ENCODE data around the gene WIPF2. TPM values are rescaled to one million over a fixed set of nuclear protein-coding genes. Genes with fewer than 3 reads are reported as not detected.
"Not testable (repeated sequence)": the region's sequence is repeated elsewhere in the genome, so short reads cannot be mapped to it uniquely, and the experiment has no call there.

WIPF2 gene
- total RNA-seq, 1 experiment from 2014 or later = 327 TPM

- peak overlapping the region; percentile 36 for H3K27ac Mint-ChIP-seq (ENCODE audit: unreplicated experiment)
- TF ChIP-seq CTCF (IDR thresholded peaks at IDR 0.05; ENCODE audit: unreplicated experiment) = no peak
- BruUV-seq (replicated peaks) = TSS peak; percentile 55
- H3K4me3 Mint-ChIP-seq (ENCODE audit: low read depth, unreplicated experiment) = peak overlapping the region; percentile 78
- DNase-seq = peak; percentile 83
- H3K9me3 Mint-ChIP-seq (ENCODE audit: low read depth, unreplicated experiment) = peaks cover 4% of the 10 kb centered on the region
- H3K4me1 Mint-ChIP-seq (ENCODE audit: low read depth, unreplicated experiment) = peaks cover 36% of the 10 kb centered on the region
- intact Hi-C loops (cut with micrococcal nuclease; ENCODE audit: unreplicated experiment) = loop anchor here (1.0 to 5.0 kb wide), 3 partner anchors 49 to 71 kb away; no protein-coding TSS in a partner anchor
- H3K27me3 Mint-ChIP-seq (ENCODE audit: unreplicated experiment) = no peaks in the 10 kb centered on the region
- peaks cover 58% of the 10 kb centered on the region for H3K36me3 Mint-ChIP-seq (ENCODE audit: insufficient read depth, unreplicated experiment)
- CTCF ChIA-PET = interaction anchor here (0.5 to 5.4 kb wide), 90 partner anchors 11 to 1398 kb away, joined by 3 to 171 read pairs (median 6); partner anchors contain the start of genes CDC6, ERBB2, GJD3 and LRRC3C
Measured at GRCh38 chr17:40219594-40220338, 662 bp downstream of the WIPF2 start.

DNA sequence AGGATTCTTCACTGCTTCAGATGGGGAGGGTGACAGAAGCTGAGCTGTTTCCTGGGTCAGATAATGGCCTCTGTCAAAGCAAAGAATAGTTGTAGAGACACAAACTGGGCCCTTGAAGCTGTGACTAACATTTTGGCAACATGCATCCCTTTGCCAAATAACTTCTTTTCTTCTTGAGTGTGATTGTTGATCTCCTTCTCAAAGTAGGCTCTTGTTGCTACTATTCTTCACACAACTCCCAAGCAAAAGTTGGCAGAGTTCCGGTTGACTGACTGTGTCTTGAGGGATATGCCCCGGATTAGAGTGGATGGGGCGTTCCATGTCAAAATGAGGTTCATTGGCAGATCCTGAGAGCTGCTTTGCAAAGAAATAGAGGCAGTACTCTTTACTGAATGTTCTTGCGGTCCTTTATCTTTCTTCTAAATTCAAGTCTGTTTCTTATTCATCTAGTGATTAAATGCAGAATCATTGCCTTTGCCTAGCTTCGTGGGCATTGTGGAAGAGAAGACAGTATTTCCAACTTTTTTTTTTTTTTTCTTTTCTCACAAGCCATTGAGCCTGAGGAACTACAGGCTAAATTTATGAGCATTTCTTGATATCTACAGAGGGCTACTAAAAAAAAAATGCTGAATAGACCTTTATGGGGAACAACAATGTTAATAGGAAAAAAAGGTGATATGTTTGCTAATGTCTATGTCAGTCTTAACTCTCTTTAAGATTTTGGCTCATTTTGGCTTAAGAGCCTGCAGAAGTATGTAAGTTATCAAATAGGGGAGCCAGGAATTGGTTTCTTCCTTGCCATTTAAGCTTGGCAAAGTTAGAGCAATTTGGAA is 5.8 kb downstream of the WIPF2 start:
- H3K36me3 Mint-ChIP-seq (ENCODE audit: insufficient read depth, unreplicated experiment) = peaks cover 78% of the 10 kb centered on the region
- no peaks in the 10 kb centered on the region for H3K9me3 Mint-ChIP-seq (ENCODE audit: low read depth, unreplicated experiment)
- intact Hi-C loops (cut with micrococcal nuclease; ENCODE audit: unreplicated experiment) = no loop called here
- no peaks in the 10 kb centered on the region for H3K27me3 Mint-ChIP-seq (ENCODE audit: unreplicated experiment)
- H3K4me1 Mint-ChIP-seq (ENCODE audit: low read depth, unreplicated experiment) = peaks cover 24% of the 10 kb centered on the region
- CTCF ChIA-PET = interaction anchor here (0.5 to 1.5 kb wide), 11 partner anchors 9 to 556 kb away, joined by 3 to 7 read pairs (median 3); no protein-coding TSS in a partner anchor
- no peak for DNase-seq
- TF ChIP-seq CTCF (IDR thresholded peaks at IDR 0.05; ENCODE audit: unreplicated experiment) = no peak
- BruUV-seq (replicated peaks) = no TSS peak
- H3K27ac Mint-ChIP-seq (ENCODE audit: unreplicated experiment) = no peak overlapping the region
- no peak overlapping the region for H3K4me3 Mint-ChIP-seq (ENCODE audit: low read depth, unreplicated experiment)

- intact Hi-C loops (cut with micrococcal nuclease; ENCODE audit: unreplicated experiment); H3K27ac Mint-ChIP-seq (ENCODE audit: unreplicated experiment); H3K4me3 Mint-ChIP-seq (ENCODE audit: low read depth, unreplicated experiment); BruUV-seq (replicated peaks); H3K27me3 Mint-ChIP-seq (ENCODE audit: unreplicated experiment); DNase-seq; H3K9me3 Mint-ChIP-seq (ENCODE audit: low read depth, unreplicated experiment): not testable (repeated sequence)
- Mint-ChIP-seq H3K36me3 (ENCODE audit: insufficient read depth, unreplicated experiment) (peaks cover 80% of the 10 kb centered on the region), H3K4me1 (ENCODE audit: low read depth, unreplicated experiment) (peaks cover 14% of the 10 kb centered on the region)
- CTCF ChIA-PET = interaction anchor here (0.6 to 8.7 kb wide), 6 partner anchors 9 to 82 kb away, joined by 3 to 81 read pairs (median 4); partner anchors contain the start of gene WIPF2
Measured at GRCh38 chr17:40229146-40229545, 10.0 kb downstream of the WIPF2 start.

GRCh38 chr17:40230670-40231069 is 11.6 kb downstream of the WIPF2 start:
- H3K27me3 Mint-ChIP-seq (ENCODE audit: unreplicated experiment) = no peaks in the 10 kb centered on the region
- H3K4me1 Mint-ChIP-seq (ENCODE audit: low read depth, unreplicated experiment) = no peaks in the 10 kb centered on the region
- BruUV-seq (replicated peaks) = TSS peak; percentile 5
- TF ChIP-seq CTCF (IDR thresholded peaks at IDR 0.05; ENCODE audit: unreplicated experiment) = no peak
- H3K36me3 Mint-ChIP-seq (ENCODE audit: insufficient read depth, unreplicated experiment) = peaks cover 80% of the 10 kb centered on the region
- no peak overlapping the region for H3K4me3 Mint-ChIP-seq (ENCODE audit: low read depth, unreplicated experiment)
- no peaks in the 10 kb centered on the region for H3K9me3 Mint-ChIP-seq (ENCODE audit: low read depth, unreplicated experiment)
- DNase-seq = no peak
- no peak overlapping the region for H3K27ac Mint-ChIP-seq (ENCODE audit: unreplicated experiment)
- intact Hi-C loops (cut with micrococcal nuclease; ENCODE audit: unreplicated experiment) = no loop called here
- CTCF ChIA-PET = interaction anchor here (0.8 to 8.7 kb wide), 7 partner anchors 11 to 53 kb away, joined by 3 to 81 read pairs (median 7); partner anchors contain the start of gene WIPF2

GRCh38 chr17:40231928-40232327 is 12.8 kb downstream of the WIPF2 start:
- H3K4me1 Mint-ChIP-seq (ENCODE audit: low read depth, unreplicated experiment); H3K27me3 Mint-ChIP-seq (ENCODE audit: unreplicated experiment); intact Hi-C loops (cut with micrococcal nuclease; ENCODE audit: unreplicated experiment); H3K9me3 Mint-ChIP-seq (ENCODE audit: low read depth, unreplicated experiment); H3K27ac Mint-ChIP-seq (ENCODE audit: unreplicated experiment); BruUV-seq (replicated peaks); DNase-seq; H3K4me3 Mint-ChIP-seq (ENCODE audit: low read depth, unreplicated experiment): not testable (repeated sequence)
- H3K36me3 Mint-ChIP-seq (ENCODE audit: insufficient read depth, unreplicated experiment) = peaks cover 80% of the 10 kb centered on the region
- CTCF ChIA-PET = interaction anchor here (0.6 to 8.7 kb wide), 30 partner anchors 10 to 1123 kb away, joined by 3 to 81 read pairs (median 4); partner anchors contain the start of genes CASC3, PGAP3 and WIPF2
